ENCODE measurements around the gene ZNF138.

The ZNF138 gene

DNA sequence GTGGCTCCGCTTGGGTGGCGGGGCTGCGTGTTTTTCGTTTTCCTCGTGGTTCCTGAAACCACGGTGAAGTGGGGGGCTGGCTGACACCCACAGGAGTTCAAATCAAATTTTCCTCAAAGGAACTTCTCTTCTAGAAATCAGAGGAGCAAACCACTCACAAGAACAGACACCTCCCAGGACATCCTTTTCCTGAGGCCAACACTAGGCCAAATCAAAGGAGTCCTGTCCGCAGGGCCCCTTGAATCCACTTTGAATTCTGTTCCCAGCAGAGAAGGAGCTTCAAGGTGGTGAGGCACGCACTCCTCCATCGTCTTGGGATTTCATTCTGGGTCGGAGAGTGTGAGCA is 78.9 kb downstream of the ZNF138 start:
- DNase-seq (ENCODE audit: low spot score), result no peak
- TF ChIP-seq, protein P1, sequence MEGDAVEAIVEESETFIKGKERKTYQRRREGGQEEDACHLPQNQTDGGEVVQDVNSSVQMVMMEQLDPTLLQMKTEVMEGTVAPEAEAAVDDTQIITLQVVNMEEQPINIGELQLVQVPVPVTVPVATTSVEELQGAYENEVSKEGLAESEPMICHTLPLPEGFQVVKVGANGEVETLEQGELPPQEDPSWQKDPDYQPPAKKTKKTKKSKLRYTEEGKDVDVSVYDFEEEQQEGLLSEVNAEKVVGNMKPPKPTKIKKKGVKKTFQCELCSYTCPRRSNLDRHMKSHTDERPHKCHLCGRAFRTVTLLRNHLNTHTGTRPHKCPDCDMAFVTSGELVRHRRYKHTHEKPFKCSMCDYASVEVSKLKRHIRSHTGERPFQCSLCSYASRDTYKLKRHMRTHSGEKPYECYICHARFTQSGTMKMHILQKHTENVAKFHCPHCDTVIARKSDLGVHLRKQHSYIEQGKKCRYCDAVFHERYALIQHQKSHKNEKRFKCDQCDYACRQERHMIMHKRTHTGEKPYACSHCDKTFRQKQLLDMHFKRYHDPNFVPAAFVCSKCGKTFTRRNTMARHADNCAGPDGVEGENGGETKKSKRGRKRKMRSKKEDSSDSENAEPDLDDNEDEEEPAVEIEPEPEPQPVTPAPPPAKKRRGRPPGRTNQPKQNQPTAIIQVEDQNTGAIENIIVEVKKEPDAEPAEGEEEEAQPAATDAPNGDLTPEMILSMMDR (IDR thresholded peaks at IDR 0.05; ENCODE audit: extremely low read depth, missing control alignments), result no peak

DNA sequence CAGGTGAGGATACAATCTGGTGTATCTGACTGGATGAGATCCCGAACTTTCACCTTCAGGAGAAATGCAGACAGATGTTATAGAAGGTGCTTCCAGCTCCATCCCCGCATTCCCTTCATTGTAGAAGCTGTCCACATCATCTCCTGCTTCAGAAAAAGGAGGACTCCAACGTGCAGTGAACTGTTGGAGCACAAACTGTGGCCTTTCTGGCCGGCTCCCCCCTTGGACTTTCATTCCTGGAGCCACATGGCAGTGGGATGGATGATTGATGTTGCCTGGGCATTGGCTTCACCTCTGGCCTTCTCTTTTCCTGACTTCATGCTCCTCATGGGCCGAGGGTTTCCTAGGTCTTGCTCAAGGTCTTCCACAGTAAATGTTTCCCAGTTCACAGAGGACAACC is 79.3 kb downstream of the ZNF138 start:
- TF ChIP-seq, protein P1 (IDR thresholded peaks at IDR 0.05; ENCODE audit: extremely low read depth, missing control alignments), result no peak
- DNase-seq (ENCODE audit: low spot score), result peak; percentile 3

DNA sequence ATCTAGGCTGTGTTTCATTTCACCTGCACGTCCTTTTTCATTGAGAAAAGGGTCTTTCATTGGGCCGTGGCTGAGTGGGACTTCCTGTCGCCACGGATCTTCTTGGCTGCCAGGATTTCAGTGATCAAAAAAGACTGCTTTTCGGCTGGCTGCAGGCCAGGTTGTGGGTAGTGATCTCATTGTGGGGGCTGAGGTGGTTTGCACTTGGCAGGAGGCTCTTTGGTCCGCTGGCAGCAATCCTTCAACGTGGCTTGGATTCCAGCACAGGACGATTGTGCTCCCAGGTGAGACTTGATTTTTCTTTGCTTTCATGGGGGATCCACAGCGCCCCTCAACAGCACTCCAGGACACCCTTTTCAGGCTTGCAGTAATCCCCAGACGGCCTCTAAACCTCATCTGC is 79.9 kb downstream of the ZNF138 start:
- TF ChIP-seq, protein P1 (IDR thresholded peaks at IDR 0.05; ENCODE audit: extremely low read depth, missing control alignments), result no peak
- DNase-seq (ENCODE audit: low spot score), result no peak

DNA sequence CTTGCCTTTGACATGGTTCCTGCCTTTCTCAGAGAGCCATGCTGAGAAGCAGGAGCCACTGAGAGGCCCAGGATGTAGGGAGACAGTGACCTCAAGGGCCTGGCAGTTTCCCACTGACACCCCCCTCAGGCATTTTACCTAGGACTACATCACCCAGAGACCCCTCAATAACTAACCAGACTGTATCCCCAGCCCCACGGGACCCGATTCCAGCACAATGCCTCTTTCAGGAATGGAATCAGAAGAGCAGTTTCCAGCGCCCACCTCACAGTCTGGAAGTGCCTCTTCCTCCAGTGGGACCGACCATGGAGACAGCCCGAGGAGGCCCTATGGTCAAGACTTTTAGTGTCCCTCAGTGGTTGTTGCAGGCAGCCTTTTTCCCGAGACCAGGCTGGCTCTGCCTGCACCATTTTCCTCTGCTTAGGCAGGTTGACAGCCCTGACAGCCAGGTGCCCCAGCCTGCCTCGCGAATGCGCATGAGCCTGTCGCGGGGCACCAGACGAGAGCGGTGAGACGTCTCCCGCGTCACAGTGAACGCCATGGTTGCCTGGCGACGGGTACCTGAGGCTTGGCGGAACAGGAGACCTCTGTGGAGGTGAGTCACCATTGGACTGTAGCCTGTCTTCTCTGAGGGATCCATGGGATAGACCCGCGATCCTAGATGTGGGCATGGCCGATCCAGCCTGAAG is 80.5 kb downstream of the ZNF138 start:
- TF ChIP-seq, protein P1 (IDR thresholded peaks at IDR 0.05; ENCODE audit: extremely low read depth, missing control alignments), result no peak
- peak; percentile 7 for DNase-seq (ENCODE audit: low spot score)

DNA sequence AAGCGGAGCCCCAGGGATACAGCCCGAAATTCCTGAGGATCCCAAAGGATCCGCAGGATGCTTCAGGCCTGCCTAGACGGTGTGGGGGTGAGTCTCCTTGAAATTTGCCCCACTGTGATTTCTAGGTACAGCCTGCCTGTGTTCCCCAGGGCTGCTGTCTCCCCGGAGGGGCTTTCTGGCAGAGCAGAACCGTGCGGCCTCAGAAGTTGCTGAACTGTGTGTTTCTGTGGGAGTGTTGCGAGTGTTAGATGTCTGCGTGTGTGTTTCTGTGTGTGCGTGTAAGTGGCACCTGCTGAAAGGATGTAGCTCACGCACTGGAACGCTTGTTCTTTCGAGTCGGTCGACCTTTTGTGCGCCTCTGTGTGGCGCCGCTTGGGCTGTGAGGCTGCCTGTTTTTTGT is 81.0 kb downstream of the ZNF138 start:
- TF ChIP-seq, protein P1 (IDR thresholded peaks at IDR 0.05; ENCODE audit: extremely low read depth, missing control alignments), result no peak
- DNase-seq (ENCODE audit: low spot score), result no peak

DNA sequence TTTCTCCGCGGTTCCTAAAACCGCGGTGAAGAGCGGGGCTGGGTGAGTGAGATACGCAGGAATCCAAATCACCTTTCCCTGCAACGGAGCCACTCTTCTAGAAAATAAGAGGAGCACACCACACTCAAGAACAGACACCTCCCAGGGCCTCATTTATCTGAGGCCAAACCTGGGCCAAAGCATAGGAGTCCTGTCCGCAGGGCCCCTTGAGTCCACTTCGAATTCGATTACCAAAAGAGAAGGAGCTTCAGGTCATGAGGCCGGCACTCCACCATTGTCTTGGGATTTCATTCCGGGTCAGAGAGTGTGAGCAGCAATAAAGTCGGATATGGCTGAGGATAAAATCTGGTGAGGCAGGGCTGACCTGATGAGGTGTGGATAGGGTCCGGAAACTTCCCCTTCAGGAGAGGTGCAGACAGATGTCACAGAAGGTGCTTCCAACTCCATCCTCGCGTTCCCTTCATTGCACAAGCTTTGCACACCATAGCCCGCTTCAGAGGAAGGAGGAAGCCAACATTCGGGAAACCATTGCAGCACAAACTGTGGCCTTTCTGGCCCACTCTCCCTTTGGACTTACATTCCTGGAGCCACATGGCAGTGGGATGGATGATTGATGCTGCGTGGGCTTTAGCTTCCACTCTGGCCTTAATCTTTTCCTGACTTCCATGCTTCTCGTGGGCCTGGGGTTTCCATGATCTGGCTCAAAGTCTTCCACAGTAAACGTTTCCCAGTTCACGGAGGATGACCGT is 81.6 kb downstream of the ZNF138 start:
- no peak for DNase-seq (ENCODE audit: low spot score)
- TF ChIP-seq, protein P1 (IDR thresholded peaks at IDR 0.05; ENCODE audit: extremely low read depth, missing control alignments), result no peak

Measured in GM20000 (cell line).